ENCODE data around the gene CHD6.

GRCh38 chr20:41586772-41587171 lies 31.4 kb downstream of the CHD6 start:
- TF ChIP-seq, protein P1, sequence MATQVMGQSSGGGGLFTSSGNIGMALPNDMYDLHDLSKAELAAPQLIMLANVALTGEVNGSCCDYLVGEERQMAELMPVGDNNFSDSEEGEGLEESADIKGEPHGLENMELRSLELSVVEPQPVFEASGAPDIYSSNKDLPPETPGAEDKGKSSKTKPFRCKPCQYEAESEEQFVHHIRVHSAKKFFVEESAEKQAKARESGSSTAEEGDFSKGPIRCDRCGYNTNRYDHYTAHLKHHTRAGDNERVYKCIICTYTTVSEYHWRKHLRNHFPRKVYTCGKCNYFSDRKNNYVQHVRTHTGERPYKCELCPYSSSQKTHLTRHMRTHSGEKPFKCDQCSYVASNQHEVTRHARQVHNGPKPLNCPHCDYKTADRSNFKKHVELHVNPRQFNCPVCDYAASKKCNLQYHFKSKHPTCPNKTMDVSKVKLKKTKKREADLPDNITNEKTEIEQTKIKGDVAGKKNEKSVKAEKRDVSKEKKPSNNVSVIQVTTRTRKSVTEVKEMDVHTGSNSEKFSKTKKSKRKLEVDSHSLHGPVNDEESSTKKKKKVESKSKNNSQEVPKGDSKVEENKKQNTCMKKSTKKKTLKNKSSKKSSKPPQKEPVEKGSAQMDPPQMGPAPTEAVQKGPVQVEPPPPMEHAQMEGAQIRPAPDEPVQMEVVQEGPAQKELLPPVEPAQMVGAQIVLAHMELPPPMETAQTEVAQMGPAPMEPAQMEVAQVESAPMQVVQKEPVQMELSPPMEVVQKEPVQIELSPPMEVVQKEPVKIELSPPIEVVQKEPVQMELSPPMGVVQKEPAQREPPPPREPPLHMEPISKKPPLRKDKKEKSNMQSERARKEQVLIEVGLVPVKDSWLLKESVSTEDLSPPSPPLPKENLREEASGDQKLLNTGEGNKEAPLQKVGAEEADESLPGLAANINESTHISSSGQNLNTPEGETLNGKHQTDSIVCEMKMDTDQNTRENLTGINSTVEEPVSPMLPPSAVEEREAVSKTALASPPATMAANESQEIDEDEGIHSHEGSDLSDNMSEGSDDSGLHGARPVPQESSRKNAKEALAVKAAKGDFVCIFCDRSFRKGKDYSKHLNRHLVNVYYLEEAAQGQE (IDR thresholded peaks at IDR 0.05): no peak
- TF ChIP-seq GABPA (IDR thresholded peaks at IDR 0.05 in 1 of 2, conservative IDR thresholded peaks at IDR 0.05 in 1 of 2) (no peak), RAD21 (IDR thresholded peaks at IDR 0.05) (no peak), EGR1 (IDR thresholded peaks at IDR 0.05; ENCODE audit: low read depth in 2 of 2) (no peak), CTCF (IDR thresholded peaks at IDR 0.05; ENCODE audit: low read depth, low read length, missing input control) (no peak), MAX (IDR thresholded peaks at IDR 0.05) (no peak), FOXA2 (IDR thresholded peaks at IDR 0.05) (no peak), RXRA (IDR thresholded peaks at IDR 0.05) (no peak)

Data from liver (tissue), 3 donors.